ENCODE results near the gene SEMA3G. TPM values are rescaled to one million over a fixed set of nuclear protein-coding genes. Genes with fewer than 3 reads are reported as not detected.

The SEMA3G gene
- total RNA-seq, 1 experiment from 2014 or later = 1.3 TPM

DNA sequence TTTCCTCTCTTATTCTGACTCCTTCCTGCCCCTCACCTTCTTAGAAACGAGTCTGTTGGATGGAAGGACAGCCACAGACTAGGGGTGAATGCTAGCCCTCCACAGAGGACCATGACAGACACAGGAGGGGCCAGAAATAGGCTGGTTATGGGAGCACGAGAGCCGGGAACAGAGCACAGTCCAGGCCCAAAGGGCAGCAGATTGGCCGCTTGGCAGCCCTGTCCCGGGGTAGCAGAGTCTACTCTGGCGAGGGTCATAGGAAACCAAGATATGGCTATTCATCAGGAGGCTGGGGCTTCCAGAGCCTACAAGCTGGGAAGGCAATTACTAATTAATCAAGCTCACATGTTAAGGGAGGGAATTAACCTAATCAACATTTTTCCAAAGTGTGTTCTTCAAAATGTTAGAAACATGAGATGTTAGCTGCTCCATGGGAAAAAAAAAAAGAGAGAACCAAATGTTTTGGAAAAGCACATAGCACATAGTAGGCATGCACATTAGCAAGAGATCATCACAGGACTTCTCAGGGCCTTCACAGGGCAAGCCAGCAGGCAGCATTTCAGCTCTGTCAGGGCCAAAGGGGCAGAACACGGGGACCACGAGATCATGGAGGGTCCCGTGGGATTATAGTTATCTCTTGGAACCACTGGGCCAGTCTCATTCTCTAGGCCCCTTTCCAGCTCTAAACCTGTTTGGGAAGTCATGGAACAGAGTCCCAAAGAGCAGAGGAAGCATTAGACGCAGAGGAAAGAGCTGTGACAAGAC lies 13.3 kb downstream of the SEMA3G start:
- H3K27me3 ChIP-seq (ENCODE audit: insufficient read depth, low read depth) = no peaks in the 10 kb centered on the region
- no peaks in the 10 kb centered on the region for H3F3A ChIP-seq (ENCODE audit: insufficient read depth, low read depth)
- ChIA-PET CTCF (interaction anchor here (0.6 kb wide), 1 partner anchor 700 kb away, joined by 3 read pairs; no protein-coding TSS in a partner anchor), POLR2A (ENCODE audit: unreplicated experiment) (interaction anchor here (0.6 kb wide), 1 partner anchor 252 kb away, joined by 51 read pairs; no protein-coding TSS in a partner anchor)
- no peak overlapping the region for H3K4me3 ChIP-seq
- no peaks in the 10 kb centered on the region for H3K9me3 ChIP-seq (ENCODE audit: insufficient read depth, low read depth)
- no TSS peak for BruUV-seq (replicated peaks)
- H3K27ac ChIP-seq = no peak overlapping the region
- DNase-seq = no peak
- no peaks in the 10 kb centered on the region for H3K9me2 ChIP-seq (ENCODE audit: insufficient read depth)
- no peaks in the 10 kb centered on the region for H3K79me2 ChIP-seq (ENCODE audit: low read depth)
- intact Hi-C loops (cut with micrococcal nuclease; ENCODE audit: unreplicated experiment) = no loop called here
- peaks cover 9% of the 10 kb centered on the region; the same call in 1 of the 2 replicates for H3K4me1 ChIP-seq (replicated peaks; ENCODE audit: insufficient read depth)
- TF ChIP-seq, protein P1, sequence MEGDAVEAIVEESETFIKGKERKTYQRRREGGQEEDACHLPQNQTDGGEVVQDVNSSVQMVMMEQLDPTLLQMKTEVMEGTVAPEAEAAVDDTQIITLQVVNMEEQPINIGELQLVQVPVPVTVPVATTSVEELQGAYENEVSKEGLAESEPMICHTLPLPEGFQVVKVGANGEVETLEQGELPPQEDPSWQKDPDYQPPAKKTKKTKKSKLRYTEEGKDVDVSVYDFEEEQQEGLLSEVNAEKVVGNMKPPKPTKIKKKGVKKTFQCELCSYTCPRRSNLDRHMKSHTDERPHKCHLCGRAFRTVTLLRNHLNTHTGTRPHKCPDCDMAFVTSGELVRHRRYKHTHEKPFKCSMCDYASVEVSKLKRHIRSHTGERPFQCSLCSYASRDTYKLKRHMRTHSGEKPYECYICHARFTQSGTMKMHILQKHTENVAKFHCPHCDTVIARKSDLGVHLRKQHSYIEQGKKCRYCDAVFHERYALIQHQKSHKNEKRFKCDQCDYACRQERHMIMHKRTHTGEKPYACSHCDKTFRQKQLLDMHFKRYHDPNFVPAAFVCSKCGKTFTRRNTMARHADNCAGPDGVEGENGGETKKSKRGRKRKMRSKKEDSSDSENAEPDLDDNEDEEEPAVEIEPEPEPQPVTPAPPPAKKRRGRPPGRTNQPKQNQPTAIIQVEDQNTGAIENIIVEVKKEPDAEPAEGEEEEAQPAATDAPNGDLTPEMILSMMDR (conservative IDR thresholded peaks at IDR 0.05) = no peak
- TF ChIP-seq EZH2 (IDR thresholded peaks at IDR 0.05; ENCODE audit: low read depth) = no peak
- no peak overlapping the region for H3K4me2 ChIP-seq
- H3K36me3 ChIP-seq (ENCODE audit: low read depth) = no peaks in the 10 kb centered on the region
- no peak overlapping the region for H2AFZ ChIP-seq
- no peaks in the 10 kb centered on the region for H4K20me1 ChIP-seq (ENCODE audit: insufficient read depth)

DNA sequence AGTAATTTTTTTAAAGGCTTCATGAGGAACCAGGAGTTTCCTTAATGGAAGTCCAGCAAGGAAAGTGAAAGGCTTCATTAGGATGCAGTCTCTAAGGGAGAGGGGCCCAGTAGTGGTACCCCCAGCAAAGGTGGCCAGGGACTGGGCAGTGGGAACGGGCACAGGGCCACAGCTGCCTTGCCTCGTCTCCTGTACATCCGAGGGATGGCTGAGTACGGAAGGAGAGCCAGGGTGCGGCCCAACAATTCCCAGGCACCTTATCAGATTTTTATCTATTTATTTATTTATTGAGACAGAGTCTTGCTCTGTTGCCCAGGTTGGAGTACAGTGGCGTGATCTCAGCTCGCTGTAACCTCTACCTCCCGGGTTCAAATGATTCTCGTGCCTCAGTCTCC lies 14.5 kb downstream of the SEMA3G start:
- no peaks in the 10 kb centered on the region for H3K36me3 ChIP-seq (ENCODE audit: low read depth)
- ChIA-PET POLR2A (ENCODE audit: unreplicated experiment) (no interaction called here), CTCF (no interaction called here)
- H3K27ac ChIP-seq = no peak overlapping the region
- peaks cover 9% of the 10 kb centered on the region; the same call in 1 of the 2 replicates for H3K4me1 ChIP-seq (replicated peaks; ENCODE audit: insufficient read depth)
- H3K9me3 ChIP-seq (ENCODE audit: insufficient read depth, low read depth) = no peaks in the 10 kb centered on the region
- no peak overlapping the region for H2AFZ ChIP-seq
- BruUV-seq (replicated peaks) = no TSS peak
- TF ChIP-seq EZH2 (IDR thresholded peaks at IDR 0.05; ENCODE audit: low read depth) = no peak
- TF ChIP-seq, protein P1 (conservative IDR thresholded peaks at IDR 0.05) = no peak
- H3K27me3 ChIP-seq (ENCODE audit: insufficient read depth, low read depth) = no peaks in the 10 kb centered on the region
- H3K9me2 ChIP-seq (ENCODE audit: insufficient read depth) = no peaks in the 10 kb centered on the region
- no peak for DNase-seq
- H3K79me2 ChIP-seq (ENCODE audit: low read depth) = no peaks in the 10 kb centered on the region
- H3F3A ChIP-seq (ENCODE audit: insufficient read depth, low read depth) = no peaks in the 10 kb centered on the region
- H3K4me3 ChIP-seq = no peak overlapping the region
- intact Hi-C loops (cut with micrococcal nuclease; ENCODE audit: unreplicated experiment) = no loop called here
- no peak overlapping the region for H3K4me2 ChIP-seq
- H4K20me1 ChIP-seq (ENCODE audit: insufficient read depth) = no peaks in the 10 kb centered on the region

DNA sequence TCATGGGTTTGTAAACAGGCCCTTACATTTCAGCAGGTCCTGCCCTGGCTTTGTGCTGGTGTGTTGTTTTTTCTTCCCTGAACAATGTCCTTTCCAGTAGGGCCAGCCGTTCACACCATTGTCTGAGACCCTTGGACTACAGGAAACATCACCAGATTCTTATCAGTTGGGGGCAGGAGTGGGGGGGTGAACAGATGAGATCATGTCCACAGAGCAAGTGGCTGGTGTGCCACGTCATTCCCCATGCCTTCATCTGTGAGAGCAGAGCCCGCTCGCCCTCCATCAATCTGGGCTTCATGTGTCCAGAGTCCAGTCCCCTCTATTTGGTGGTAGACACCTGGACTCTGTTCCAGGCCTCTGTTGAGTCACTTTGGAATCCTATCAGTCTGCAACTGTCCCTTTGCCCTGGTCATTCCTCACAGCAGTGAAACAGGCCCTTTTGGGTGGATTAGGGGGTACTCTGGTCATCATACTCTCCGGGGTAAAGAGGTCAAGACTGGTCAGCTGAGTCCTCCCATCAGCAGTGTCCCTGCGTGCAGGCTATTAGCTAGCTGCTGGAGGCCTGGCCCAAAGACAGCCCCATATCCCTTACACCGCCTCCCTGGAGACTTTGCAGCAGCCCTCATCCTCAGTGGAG lies 15.0 kb downstream of the SEMA3G start:
- no peak overlapping the region for H3K4me2 ChIP-seq
- ChIA-PET POLR2A (ENCODE audit: unreplicated experiment) (no interaction called here), CTCF (interaction anchor here (1.1 kb wide), 1 partner anchor 15 kb away, joined by 6 read pairs; no protein-coding TSS in a partner anchor)
- H3K27ac ChIP-seq = no peak overlapping the region
- no peaks in the 10 kb centered on the region for H3K9me2 ChIP-seq (ENCODE audit: insufficient read depth)
- intact Hi-C loops (cut with micrococcal nuclease; ENCODE audit: unreplicated experiment) = loop anchor here (5.0 kb wide), 2 partner anchors 252 to 642 kb away; no protein-coding TSS in a partner anchor
- H3K27me3 ChIP-seq (ENCODE audit: insufficient read depth, low read depth) = no peaks in the 10 kb centered on the region
- H3F3A ChIP-seq (ENCODE audit: insufficient read depth, low read depth) = no peaks in the 10 kb centered on the region
- no peak for DNase-seq
- TF ChIP-seq, protein P1 (conservative IDR thresholded peaks at IDR 0.05) = no peak
- TF ChIP-seq EZH2 (IDR thresholded peaks at IDR 0.05; ENCODE audit: low read depth) = no peak
- H3K79me2 ChIP-seq (ENCODE audit: low read depth) = no peaks in the 10 kb centered on the region
- BruUV-seq (replicated peaks) = no TSS peak
- H3K9me3 ChIP-seq (ENCODE audit: insufficient read depth, low read depth) = no peaks in the 10 kb centered on the region
- no peaks in the 10 kb centered on the region for H3K36me3 ChIP-seq (ENCODE audit: low read depth)
- H3K4me1 ChIP-seq (replicated peaks; ENCODE audit: insufficient read depth) = peaks cover 9% of the 10 kb centered on the region; the same call in 1 of the 2 replicates
- H2AFZ ChIP-seq = no peak overlapping the region
- no peaks in the 10 kb centered on the region for H4K20me1 ChIP-seq (ENCODE audit: insufficient read depth)
- no peak overlapping the region for H3K4me3 ChIP-seq
